Brain microvascular endothelial cell (primary cell): Measurements from ENCODE around the gene EDAR.

ENCODE experiments used
- DNase-seq: peaks from one replicate; pipeline ENCODE4 v3.0.0-alpha.2; 2020
- H3K27ac ChIP-seq: fragments of 250-450 bp; sonication (Bioruptor Pico); 2 replicates; pipeline ENCODE4 v1.5.1; 2020; ENCODE audit warnings: mild to moderate bottlenecking, moderate library complexity
- H3K27me3 ChIP-seq: fragments of 250-450 bp; sonication (Bioruptor Pico); replicated peaks from 2 replicates; pipeline ENCODE4 v1.5.1; 2020; ENCODE audit warnings: mild to moderate bottlenecking
- H3K36me3 ChIP-seq: fragments of 250-450 bp; sonication (Bioruptor Pico); replicated peaks from 2 replicates; pipeline ENCODE4 v1.5.1; 2020; ENCODE audit warnings: mild to moderate bottlenecking
- H3K4me3 ChIP-seq: 2 replicates; pipeline ENCODE4 v1.5.1; 2011; ENCODE audit warnings: low read depth, mild to moderate bottlenecking, control low read depth, low read length, moderate library complexity
- CTCF ChIP-seq: IDR thresholded peaks from 2 replicates; pipeline ENCODE4 v1.5.1; 2011; ENCODE audit warnings: low read depth, mild to moderate bottlenecking, moderate library complexity, low read length, control low read depth, inconsistent platforms; ENCODE audit errors: missing control alignments
- in situ Hi-C: cut with HindIII; loops from 2 replicates; pipeline ENCODE4 v1.10.0; 2017; ENCODE audit warnings: low sequenced_read_pairs, low pct_ligation_motif_present

The EDAR gene

DNA sequence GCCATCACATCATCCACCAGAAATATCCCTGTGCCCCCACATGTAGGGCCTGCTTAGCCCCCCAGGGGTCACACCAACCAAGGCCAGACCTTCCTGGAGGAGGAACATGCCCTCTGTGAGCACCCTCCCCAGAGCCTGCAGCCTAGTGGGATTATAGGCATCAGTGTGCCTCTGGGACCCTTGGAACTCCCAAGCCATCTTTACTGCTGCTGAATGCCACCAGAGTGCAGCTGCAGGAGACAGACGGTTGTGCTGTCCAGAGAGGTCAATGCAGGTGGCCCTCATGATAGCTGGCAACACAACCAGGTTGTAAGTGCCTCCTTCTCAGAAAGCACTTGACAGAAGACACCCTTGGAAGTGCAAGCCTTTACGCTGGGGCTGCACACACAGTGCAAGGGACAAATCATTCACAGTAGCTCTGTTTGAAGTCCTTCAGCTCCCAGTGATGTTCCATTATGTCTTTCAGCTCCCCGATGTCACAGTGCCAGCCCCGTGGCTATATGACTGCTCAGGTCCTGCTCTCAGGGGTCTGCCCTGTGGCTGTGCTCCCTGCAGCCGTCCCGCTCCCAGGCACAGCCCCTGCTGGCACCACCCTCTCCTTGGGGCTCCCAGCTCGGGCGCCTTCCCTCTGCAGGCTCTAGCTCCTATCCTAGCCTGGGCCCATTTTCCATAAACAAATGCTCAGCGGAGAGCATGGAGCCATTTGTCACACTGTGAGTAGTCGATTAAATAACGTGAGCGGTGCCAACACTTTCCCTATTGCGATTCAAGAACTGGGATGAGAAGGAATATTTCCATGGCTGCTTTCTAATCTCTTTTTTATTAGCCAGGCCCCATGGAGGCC lies 65.1 kb downstream of the EDAR start:
- Histone ChIP-seq H3K4me3 (no peak overlapping the region), H3K36me3 (no peaks in the 10 kb centered on the region), H3K27me3 (peaks cover 4% of the 10 kb centered on the region), H3K27ac (no peak overlapping the region)
- no peak for DNase-seq
- TF ChIP-seq CTCF: no peak
- in situ Hi-C loops: no loop called here

GRCh38 chr2:108923019-108923700 lies 65.9 kb downstream of the EDAR start:
- Histone ChIP-seq H3K4me3 (no peak overlapping the region), H3K27ac (no peak overlapping the region), H3K27me3 (peaks cover 4% of the 10 kb centered on the region), H3K36me3 (no peaks in the 10 kb centered on the region)
- no peak for TF ChIP-seq CTCF
- DNase-seq: no peak
- in situ Hi-C loops: no loop called here

DNA sequence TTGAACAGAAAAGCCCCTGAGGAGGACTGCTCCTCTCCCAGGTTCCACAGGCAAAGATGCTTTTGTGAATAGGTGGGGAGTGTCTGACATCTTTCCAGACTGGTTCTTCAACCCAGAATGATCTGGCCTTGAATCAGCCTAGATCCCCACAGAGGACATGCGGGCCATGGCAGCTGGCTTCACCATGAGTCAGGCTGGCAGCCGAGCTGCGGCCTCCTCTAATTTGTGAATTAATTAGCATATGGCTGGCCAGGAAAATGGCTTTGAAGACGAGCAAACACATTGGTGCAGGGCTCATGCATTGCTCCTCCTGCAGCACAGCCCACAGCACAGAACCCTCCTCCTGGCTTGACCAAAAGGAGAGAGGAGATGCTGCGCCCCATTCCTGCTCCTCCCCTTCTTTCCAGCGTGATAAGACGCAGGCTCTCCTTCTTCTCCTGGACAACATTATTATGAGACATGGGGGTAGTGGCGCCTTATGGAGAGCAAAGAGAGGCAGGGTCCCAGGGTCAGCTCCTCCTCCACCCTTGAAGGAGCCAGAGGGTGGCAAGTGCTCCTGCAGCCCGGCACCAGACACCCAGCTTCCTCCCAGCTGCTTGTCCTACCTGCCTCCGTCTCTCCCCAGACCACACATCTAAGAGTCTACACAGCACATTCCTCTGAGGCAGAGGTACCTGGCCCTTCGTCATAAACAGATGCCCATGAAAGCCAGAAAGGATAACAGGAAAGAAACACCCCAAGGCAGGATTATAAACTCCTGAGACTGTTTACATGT lies 66.7 kb downstream of the EDAR start:
- no peak overlapping the region for H3K4me3 ChIP-seq
- no peak for DNase-seq
- in situ Hi-C loops: no loop called here
- H3K36me3 ChIP-seq: no peaks in the 10 kb centered on the region
- no peak for TF ChIP-seq CTCF
- H3K27ac ChIP-seq: no peak overlapping the region
- peaks cover 5% of the 10 kb centered on the region for H3K27me3 ChIP-seq

DNA sequence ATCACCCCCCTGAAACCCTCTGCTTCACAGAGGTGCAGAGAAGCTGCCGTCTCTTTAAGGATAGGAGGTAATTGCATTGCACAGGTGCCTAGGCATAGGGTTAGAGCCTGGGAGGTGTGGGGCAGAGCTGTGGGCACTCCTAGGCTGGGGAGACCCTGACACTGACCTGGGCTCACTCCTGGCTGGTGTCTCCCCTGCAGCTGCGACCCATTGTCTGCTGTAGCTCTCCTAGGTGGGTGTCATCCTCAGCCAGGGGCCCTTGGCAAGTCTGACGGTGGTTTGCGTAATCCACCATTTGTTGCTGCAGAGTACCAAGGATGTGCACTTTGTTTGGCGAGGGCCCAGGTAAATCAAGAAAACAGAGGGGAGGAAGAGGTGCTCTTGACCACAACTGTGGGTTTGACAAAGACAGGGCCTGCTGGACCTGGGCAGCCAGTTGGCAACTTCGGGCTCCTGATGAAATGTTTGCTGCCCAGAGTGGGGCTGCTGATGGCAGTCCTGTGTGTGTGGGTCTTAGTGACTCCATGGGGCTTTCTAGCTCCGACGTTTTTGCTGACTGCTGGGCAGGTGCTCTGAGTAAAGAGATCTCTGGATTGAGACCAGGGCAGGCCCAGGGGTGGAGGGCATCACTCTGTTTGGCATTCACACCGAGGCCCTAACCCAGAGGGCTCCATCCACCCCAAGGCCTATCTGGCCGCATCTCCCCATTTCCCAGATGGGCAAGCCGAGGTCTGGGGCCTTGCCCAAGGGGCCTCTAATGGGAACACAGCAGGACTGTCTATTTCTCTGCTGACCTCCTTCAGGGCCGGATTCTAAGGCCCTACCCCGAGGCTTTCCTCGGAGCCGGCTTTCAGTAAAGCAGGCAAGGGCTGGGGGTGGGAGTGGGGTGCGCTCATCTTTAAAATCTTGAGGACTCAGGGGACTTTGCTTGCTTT lies 67.7 kb downstream of the EDAR start:
- Histone ChIP-seq H3K36me3 (no peaks in the 10 kb centered on the region), H3K27ac (no peak overlapping the region), H3K27me3 (peaks cover 7% of the 10 kb centered on the region), H3K4me3 (no peak overlapping the region)
- TF ChIP-seq CTCF: no peak
- no peak for DNase-seq
- in situ Hi-C loops: no loop called here

- peaks cover 7% of the 10 kb centered on the region for H3K27me3 ChIP-seq
- in situ Hi-C loops: no loop called here
Measured at GRCh38 chr2:108920686-108921085, 68.3 kb downstream of the EDAR start.

More at GRCh38 chr2:108920686-108921085, 68.3 kb downstream of the EDAR start:
- no peak for TF ChIP-seq CTCF
- H3K36me3 ChIP-seq: no peaks in the 10 kb centered on the region
- DNase-seq: no peak
- no peak overlapping the region for H3K4me3 ChIP-seq
- H3K27ac ChIP-seq: no peak overlapping the region
